B cell (primary cell): Measurements from ENCODE around the gene PAPOLB. TPM values are rescaled to one million over a fixed set of nuclear protein-coding genes. Genes with fewer than 3 reads are reported as not detected.
A peak's percentile ranks its signal among the peaks of the same experiment; 100 is the strongest.

ENCODE experiments used
- ATAC-seq: fragments of 200-7000 bp; cut with Tn5 transposase; one replicate; pipeline ENCODE4 v1.10.0; 2021; ENCODE audit warnings: low read depth, mild to moderate bottlenecking, moderate number of reproducible peaks, moderate library complexity
- CTCF ChIA-PET: fragments of 350-600 bp; sonication (Branson Sonifier 250); formaldehyde crosslinking; loops from one replicate; lab custom pipeline; 2021; ENCODE audit warnings: antibody characterized with exemption, inconsistent platforms; lab: Charles Lee
- POLR2A ChIA-PET: fragments of 350-600 bp; sonication (Branson Sonifier 250); formaldehyde crosslinking; loops from one replicate; lab custom pipeline; 2021; ENCODE audit warnings: antibody characterized with exemption; lab: Charles Lee
- DNase-seq: peaks from one replicate; pipeline ENCODE4 v3.0.0; 2013
- H2AFZ ChIP-seq: 2 replicates; pipeline ENCODE4 v1.6.1; 2012; ENCODE audit warnings: mild to moderate bottlenecking, low read depth, low read length; ENCODE audit not compliant: insufficient read depth, poor library complexity, severe bottlenecking
- H3K27ac ChIP-seq, 2 donors: 1 replicate in 1 of 2; 2 replicates in 1 of 2; pipeline ENCODE4 v1.5.1; 2012 to 2013; ENCODE audit warnings: low read length in 2 of 2, mild to moderate bottlenecking in 2 of 2, moderate library complexity in 1 of 2
- H3K27me3 ChIP-seq, 4 experiments: fragments of 200-600 bp in 1 of 4; sonication (generic) in 1 of 4; replicated peaks in 1 of 4; 1 replicate in 2 of 4; 2 replicates in 2 of 4; pipeline versions ENCODE4 v1.6.1 to v1.7.0; 2013 to 2016; ENCODE audit warnings: low read length in 3 of 4, mild to moderate bottlenecking in 2 of 4, mixed read lengths in 1 of 4, moderate library complexity in 1 of 4; ENCODE audit not compliant: insufficient read depth in 4 of 4, control insufficient read depth in 3 of 4; ENCODE audit errors: control extremely low read depth in 1 of 4
- H3K36me3 ChIP-seq, 2 experiments: replicated peaks in 1 of 2; 1 replicate in 1 of 2; 2 replicates in 1 of 2; pipeline versions ENCODE4 v1.6.1 to v1.7.1; 2013; ENCODE audit warnings: low read length in 1 of 2; ENCODE audit not compliant: insufficient read depth in 2 of 2, control insufficient read depth in 1 of 2; ENCODE audit errors: control extremely low read depth in 1 of 2, extremely low read depth in 1 of 2
- H3K4me1 ChIP-seq, 2 donors: fragments of 200-600 bp in 1 of 2; sonication (generic) in 1 of 2; 1 replicate in 1 of 2; 2 replicates in 1 of 2; pipeline versions ENCODE4 v1.5.1 to v1.6.1; 2013 to 2017; ENCODE audit warnings: low read length in 2 of 2; ENCODE audit not compliant: control insufficient read depth in 2 of 2, insufficient read depth in 2 of 2
- H3K4me2 ChIP-seq: replicated peaks from 2 replicates; pipeline ENCODE3; 2012; ENCODE audit warnings: mild to moderate bottlenecking, low read depth, low read length; ENCODE audit not compliant: poor library complexity, severe bottlenecking
- H3K4me3 ChIP-seq, 5 experiments: fragments of 200-600 bp in 1 of 5; sonication (generic) in 1 of 5; 1 replicate in 3 of 5; 2 replicates in 2 of 5; pipeline versions ENCODE4 v1.5.1 to v1.7.0; 2011 to 2016; ENCODE audit warnings: low read length in 4 of 5, mild to moderate bottlenecking in 4 of 5, low read depth in 2 of 5, control low read depth in 1 of 5, moderate library complexity in 1 of 5; ENCODE audit not compliant: insufficient read depth in 1 of 5; ENCODE audit errors: control extremely low read depth in 1 of 5, extremely low read depth in 1 of 5
- H3K79me2 ChIP-seq: fragments of 200-600 bp; sonication (generic); one replicate; pipeline ENCODE4 v1.6.0; 2016; ENCODE audit warnings: low read length; ENCODE audit not compliant: control insufficient read depth, insufficient read depth
- H3K9ac ChIP-seq: fragments of 200-600 bp; sonication (generic); 2 replicates; pipeline ENCODE4 v1.6.1; 2017; ENCODE audit warnings: mild to moderate bottlenecking, low read length, moderate library complexity
- H3K9me3 ChIP-seq, 3 donors: one replicate each; pipeline versions ENCODE4 v1.6.1 to v1.7.1; 2013; ENCODE audit warnings: low read length in 2 of 3; ENCODE audit not compliant: control insufficient read depth in 2 of 3, insufficient read depth in 1 of 3; ENCODE audit errors: control extremely low read depth in 1 of 3
- H4K20me1 ChIP-seq: 2 replicates; pipeline ENCODE4 v1.6.0; 2012; ENCODE audit warnings: mild to moderate bottlenecking, low read length; ENCODE audit not compliant: insufficient read depth, control insufficient read depth, poor library complexity, severe bottlenecking
- H3K27ac Mint-ChIP-seq: one replicate; pipeline ENCODE4 v1.8.0; 2021; ENCODE audit warnings: mixed read lengths
- H3K27me3 Mint-ChIP-seq: one replicate; pipeline ENCODE4 v1.8.0; 2021; ENCODE audit warnings: mixed read lengths
- H3K4me1 Mint-ChIP-seq: one replicate; pipeline ENCODE4 v1.8.0; 2021; ENCODE audit warnings: mixed read lengths
- H3K4me3 Mint-ChIP-seq: one replicate; pipeline ENCODE4 v1.8.0; 2021; ENCODE audit warnings: mixed read lengths
- H3K9me3 Mint-ChIP-seq: one replicate; pipeline ENCODE4 v1.8.0; 2022; ENCODE audit warnings: mixed read lengths; ENCODE audit not compliant: insufficient read depth
- CTCF ChIP-seq: fragments of 200-600 bp; IDR thresholded peaks from one replicate; pipeline ENCODE4 v1.8.0; 2022; ENCODE audit warnings: antibody characterized with exemption, mild to moderate bottlenecking
- EZH2 ChIP-seq: IDR thresholded peaks from 2 replicates; pipeline ENCODE4 v1.6.1; 2012; ENCODE audit warnings: borderline replicate concordance, low read depth, mild to moderate bottlenecking, moderate library complexity, low read length; ENCODE audit not compliant: insufficient read depth, poor library complexity, severe bottlenecking
- WGBS: methylation state at CpG from one replicate; pipeline ENCODE4 v1.1.5; 2013; ENCODE audit warnings: missing lambda C conversion rate; ENCODE audit not compliant: insufficient coverage; 5-methylcytosine and 5-hydroxymethylcytosine counted together
- intact Hi-C: fragments of 100-400 bp; cut with micrococcal nuclease; formaldehyde crosslinking; loops from one replicate; pipeline ENCODE4 v1.10.0; 2022
- polyA plus RNA-seq: library from polyadenylated mRNA; depleted of rRNA; stranded (reverse); fragments of >200 nt; gene quantifications from 2 replicates; pipeline ENCODE4 v1.2.3, GENCODE V29; 2012
- total RNA-seq, 2 donors: library from RNA; stranded (reverse); fragments of 120-200 nt in 1 of 2; gene quantifications; 1 replicate in 1 of 2; 2 replicates in 1 of 2; pipeline versions ENCODE4 v1.2.3 to v1.2.4, GENCODE V29; 2013 to 2022

PAPOLB gene
- total and polyA plus RNA-seq, 2 donors (not counting 1 experiment from before 2014, with no cell fraction given): not detected

GRCh38 chr7:4824120-4824775 lies 37.6 kb downstream of the PAPOLB start:
- DNase-seq (peak; percentile 2), ATAC-seq (no peak)
- Mint-ChIP-seq H3K27ac (no peak overlapping the region), H3K4me3 (no peak overlapping the region), H3K4me1 (no peaks in the 10 kb centered on the region), H3K9me3 (no peaks in the 10 kb centered on the region), H3K27me3 (peaks cover 16% of the 10 kb centered on the region)
- ChIA-PET POLR2A (no interaction called here), CTCF (no interaction called here)
- Histone ChIP-seq H3K4me1 (no peaks in the 10 kb centered on the region), H3K79me2 (no peaks in the 10 kb centered on the region), H3K27ac (no peak overlapping the region), H3K36me3 (no peaks in the 10 kb centered on the region), H3K27me3 (peaks cover 0 to 3% (median 0%) of the 10 kb centered on the region in 4 experiments), H3K4me3 (no peak overlapping the region), H2AFZ (no peak overlapping the region), H3K9ac (no peak overlapping the region), H3K9me3 (peaks cover 0 to 6% (median 0%) of the 10 kb centered on the region in 3 donors), H3K4me2 (no peak overlapping the region), H4K20me1 (no peaks in the 10 kb centered on the region)
- intact Hi-C loops: no loop called here
- 92% methylated on average over 20 of the region's 20 CpGs for WGBS
- TF ChIP-seq EZH2 (no peak), CTCF (no peak)

GRCh38 chr7:4823441-4824119 lies 38.2 kb downstream of the PAPOLB start:
- no peak overlapping the region for H3K4me3 Mint-ChIP-seq
- DNase-seq (peak; percentile 1), ATAC-seq (no peak)
- Histone ChIP-seq H2AFZ (no peak overlapping the region), H3K4me3 (no peak overlapping the region), H4K20me1 (no peaks in the 10 kb centered on the region), H3K27ac (no peak overlapping the region), H3K9ac (no peak overlapping the region), H3K27me3 (peaks cover 0 to 3% (median 0%) of the 10 kb centered on the region in 4 experiments), H3K36me3 (no peaks in the 10 kb centered on the region), H3K4me1 (no peaks in the 10 kb centered on the region), H3K4me2 (no peak overlapping the region), H3K9me3 (no peaks in the 10 kb centered on the region), H3K79me2 (no peaks in the 10 kb centered on the region)
- 54% methylated on average over 12 of the region's 14 CpGs for WGBS
- intact Hi-C loops: no loop called here
- ChIA-PET CTCF (no interaction called here), POLR2A (no interaction called here)
- no peak overlapping the region for H3K27ac Mint-ChIP-seq
- TF ChIP-seq CTCF: no peak
- TF ChIP-seq EZH2: no peak
- no peaks in the 10 kb centered on the region for H3K4me1 Mint-ChIP-seq
- H3K9me3 Mint-ChIP-seq: no peaks in the 10 kb centered on the region
- H3K27me3 Mint-ChIP-seq: peaks cover 16% of the 10 kb centered on the region
